Upper lobe of left lung (tissue), 6 donors: ENCODE data around the gene MNX1. TPM values are rescaled to one million over a fixed set of nuclear protein-coding genes. Genes with fewer than 3 reads are reported as not detected.

Source experiments
- total RNA-seq, 6 donors: library from RNA; depleted of rRNA in 4 of 6; stranded (reverse); fragments of >200 nt in 4 of 6; gene quantifications; one replicate each; pipeline versions ENCODE4 v1.1.0 to v1.2.1, GENCODE V29; 2016 to 2021
- donor health status: DM: no; HTN: no; CAD: no; lungs with moderate emphysema.
- donor health status: DM: no; HTN: yes; CAD: no; lungs with severe emphysema.

The MNX1 gene
- total RNA-seq, 6 donors from 2014 or later, result 0.46 to 1.5 (median 0.98) TPM; not detected in 3

Other genes starting within 250 kb of the MNX1 start
- gene LMBR1, start 117.5 kb downstream of the MNX1 start, total RNA-seq, result 100 to 1,000 TPM in 2 of 6 donors, 10 to 100 TPM in 4; 58.6 to 159 (median 81.0) TPM
- 10 to 100 TPM; 18.7 to 49.2 (median 22.8) TPM for gene NOM1, start 61.0 kb downstream of the MNX1 start, total RNA-seq
- 10 to 100 TPM; 43.7 to 85.9 (median 69.3) TPM for gene UBE3C, start 128.3 kb upstream of the MNX1 start, total RNA-seq